Caco-2 (cell line): Measurements from ENCODE around the gene MPPED2. TPM values are rescaled to one million over a fixed set of nuclear protein-coding genes. Genes with fewer than 3 reads are reported as not detected.

Experiments used
- BruUV-seq: library from RNA; stranded (reverse); fragments of 400-500 nt; replicated peaks from 2 replicates; lab custom pipeline; 2021; lab: Mats Ljungman, UMichigan
- CTCF ChIA-PET: fragments of 300-600 bp; sonication (Branson Sonifier 250); formaldehyde crosslinking; loops from one replicate; lab custom pipeline; 2022; ENCODE audit warnings: antibody characterized with exemption; lab: Charles Lee
- POLR2A ChIA-PET: fragments of 300-600 bp; sonication (Branson Sonifier 250); formaldehyde crosslinking; loops from one replicate; lab custom pipeline; 2022; ENCODE audit warnings: antibody characterized with exemption; lab: Charles Lee
- DNase-seq, 2 experiments: peaks; one replicate each; pipeline versions ENCODE4 v3.0.0 to v3.0.0-alpha.2; 2020 to 2022
- H3K27me3 ChIP-seq: replicated peaks from 2 replicates; pipeline ENCODE4 v1.6.0; 2011; ENCODE audit warnings: low read length; ENCODE audit not compliant: control insufficient read depth, insufficient read depth
- H3K36me3 ChIP-seq: 2 replicates; pipeline ENCODE4 v1.5.1; 2011; ENCODE audit warnings: low read length; ENCODE audit not compliant: control insufficient read depth, insufficient read depth
- H3K4me1 ChIP-seq: fragments of 250-450 bp; sonication (Bioruptor Pico); 2 replicates; pipeline ENCODE4 v1.5.1; 2020; ENCODE audit warnings: mild to moderate bottlenecking
- H3K4me3 ChIP-seq: 2 replicates; pipeline ENCODE4 v1.5.1; 2011; ENCODE audit warnings: low read depth, mild to moderate bottlenecking, control low read depth, low read length
- H3K9me3 ChIP-seq: fragments of 250-450 bp; sonication (Bioruptor Pico); 2 replicates; pipeline ENCODE4 v1.5.1; 2020; ENCODE audit warnings: mild to moderate bottlenecking, moderate library complexity
- H3K27ac Mint-ChIP-seq: one replicate; pipeline ENCODE4 v1.8.0; 2022; ENCODE audit warnings: mixed read lengths; ENCODE audit not compliant: unreplicated experiment
- H3K27me3 Mint-ChIP-seq: one replicate; pipeline ENCODE4 v1.8.0; 2022; ENCODE audit warnings: mixed read lengths; ENCODE audit not compliant: insufficient read depth, unreplicated experiment
- H3K36me3 Mint-ChIP-seq: one replicate; pipeline ENCODE4 v1.8.0; 2022; ENCODE audit warnings: mild to moderate bottlenecking, mixed read lengths; ENCODE audit not compliant: insufficient read depth, unreplicated experiment
- H3K4me1 Mint-ChIP-seq: one replicate; pipeline ENCODE4 v1.8.0; 2022; ENCODE audit warnings: low read depth, mixed read lengths; ENCODE audit not compliant: unreplicated experiment
- H3K4me3 Mint-ChIP-seq: one replicate; pipeline ENCODE4 v1.8.0; 2022; ENCODE audit warnings: mild to moderate bottlenecking, moderate library complexity, mixed read lengths; ENCODE audit not compliant: unreplicated experiment
- H3K9me3 Mint-ChIP-seq: one replicate; pipeline ENCODE4 v1.8.0; 2022; ENCODE audit warnings: mixed read lengths; ENCODE audit not compliant: unreplicated experiment
- CTCF ChIP-seq, 2 experiments: fragments of 200-600 bp in 1 of 2; IDR thresholded peaks; 1 replicate in 1 of 2; 2 replicates in 1 of 2; pipeline versions ENCODE4 v1.5.1 to v1.8.0; 2011 to 2022; ENCODE audit warnings: antibody characterized with exemption in 1 of 2, control low read depth in 1 of 2, inconsistent platforms in 1 of 2, low read depth in 1 of 2, low read length in 1 of 2, mild to moderate bottlenecking in 1 of 2, moderate library complexity in 1 of 2; ENCODE audit not compliant: insufficient read depth in 1 of 2, severe bottlenecking in 1 of 2, unreplicated experiment in 1 of 2
- intact Hi-C: fragments of 100-400 bp; cut with micrococcal nuclease; formaldehyde crosslinking; loops from one replicate; pipeline ENCODE4 v1.10.0; 2022; ENCODE audit not compliant: unreplicated experiment
- total RNA-seq: library from RNA; stranded (reverse); gene quantifications from 2 replicates; pipeline ENCODE4 v1.2.3, GENCODE V29; 2022

The MPPED2 gene
- total RNA-seq, 1 experiment from 2014 or later, result not detected

DNA sequence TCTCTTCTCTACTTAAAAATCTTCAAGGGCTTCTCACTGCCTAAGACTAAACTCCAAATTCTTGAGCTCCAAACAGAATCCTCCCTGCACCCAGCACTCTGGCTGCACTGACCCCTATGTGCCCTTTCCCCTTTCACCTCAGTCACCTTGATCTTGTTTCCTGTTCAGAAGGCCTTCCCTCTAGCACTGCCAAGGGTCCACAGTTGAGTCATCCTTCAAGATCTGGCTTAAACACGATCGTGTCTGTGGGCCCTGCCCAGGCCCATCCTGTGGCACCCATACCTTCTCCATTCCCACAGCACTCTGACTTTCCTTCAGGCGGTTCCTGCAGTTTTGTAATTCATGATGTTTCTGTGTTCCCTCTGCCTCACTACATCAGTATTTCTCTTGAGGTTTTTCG lies 134.0 kb downstream of the MPPED2 start:
- no peaks in the 10 kb centered on the region for H3K36me3 Mint-ChIP-seq
- no peak for DNase-seq
- POLR2A ChIA-PET, result no interaction called here
- Histone ChIP-seq H3K4me3 (no peak overlapping the region), H3K36me3 (no peaks in the 10 kb centered on the region), H3K4me1 (no peaks in the 10 kb centered on the region), H3K27me3 (no peaks in the 10 kb centered on the region), H3K9me3 (no peaks in the 10 kb centered on the region)
- H3K27ac Mint-ChIP-seq, result no peak overlapping the region
- TF ChIP-seq CTCF (IDR thresholded peaks at IDR 0.05; ENCODE audit: insufficient read depth in 1 of 2, low read depth in 1 of 2, low read length in 1 of 2, severe bottlenecking in 1 of 2, unreplicated experiment in 1 of 2), result no peak
- CTCF ChIA-PET, result no interaction called here
- peaks cover 10% of the 10 kb centered on the region for H3K27me3 Mint-ChIP-seq
- no TSS peak for BruUV-seq
- intact Hi-C loops, result no loop called here
- H3K9me3 Mint-ChIP-seq, result no peaks in the 10 kb centered on the region
- H3K4me3 Mint-ChIP-seq, result no peak overlapping the region
- no peaks in the 10 kb centered on the region for H3K4me1 Mint-ChIP-seq

GRCh38 chr11:30451626-30452025 lies 134.5 kb downstream of the MPPED2 start:
- Mint-ChIP-seq H3K9me3 (no peaks in the 10 kb centered on the region), H3K4me1 (no peaks in the 10 kb centered on the region), H3K4me3 (no peak overlapping the region), H3K36me3 (no peaks in the 10 kb centered on the region), H3K27ac (no peak overlapping the region), H3K27me3 (peaks cover 13% of the 10 kb centered on the region)
- TF ChIP-seq CTCF (IDR thresholded peaks at IDR 0.05; ENCODE audit: insufficient read depth in 1 of 2, low read depth in 1 of 2, low read length in 1 of 2, severe bottlenecking in 1 of 2, unreplicated experiment in 1 of 2), result no peak
- CTCF ChIA-PET, result no interaction called here
- intact Hi-C loops, result no loop called here
- no TSS peak for BruUV-seq
- no peak overlapping the region for H3K4me3 ChIP-seq
- H3K27me3 ChIP-seq, result no peaks in the 10 kb centered on the region
- H3K36me3 ChIP-seq, result no peaks in the 10 kb centered on the region
- H3K4me1 ChIP-seq, result no peaks in the 10 kb centered on the region
- H3K9me3 ChIP-seq, result no peaks in the 10 kb centered on the region
- POLR2A ChIA-PET, result no interaction called here
- no peak for DNase-seq

- peaks cover 13% of the 10 kb centered on the region for H3K27me3 Mint-ChIP-seq
- BruUV-seq, result no TSS peak
- no peaks in the 10 kb centered on the region for H3K27me3 ChIP-seq
Observed at GRCh38 chr11:30451167-30451566, 135.0 kb downstream of the MPPED2 start.

More at GRCh38 chr11:30451167-30451566, 135.0 kb downstream of the MPPED2 start:
- no peak overlapping the region for H3K27ac Mint-ChIP-seq
- CTCF ChIA-PET, result no interaction called here
- no peak for TF ChIP-seq CTCF (IDR thresholded peaks at IDR 0.05; ENCODE audit: insufficient read depth in 1 of 2, low read depth in 1 of 2, low read length in 1 of 2, severe bottlenecking in 1 of 2, unreplicated experiment in 1 of 2)
- H3K4me3 Mint-ChIP-seq, result no peak overlapping the region
- no peak for DNase-seq
- Histone ChIP-seq H3K9me3 (no peaks in the 10 kb centered on the region), H3K4me1 (no peaks in the 10 kb centered on the region), H3K36me3 (no peaks in the 10 kb centered on the region), H3K4me3 (no peak overlapping the region)
- POLR2A ChIA-PET, result no interaction called here
- intact Hi-C loops, result no loop called here
- H3K4me1 Mint-ChIP-seq, result no peaks in the 10 kb centered on the region
- H3K9me3 Mint-ChIP-seq, result no peaks in the 10 kb centered on the region
- no peaks in the 10 kb centered on the region for H3K36me3 Mint-ChIP-seq
